ENCODE measurements around the gene CTNNA3.

- TF ChIP-seq, protein P1, sequence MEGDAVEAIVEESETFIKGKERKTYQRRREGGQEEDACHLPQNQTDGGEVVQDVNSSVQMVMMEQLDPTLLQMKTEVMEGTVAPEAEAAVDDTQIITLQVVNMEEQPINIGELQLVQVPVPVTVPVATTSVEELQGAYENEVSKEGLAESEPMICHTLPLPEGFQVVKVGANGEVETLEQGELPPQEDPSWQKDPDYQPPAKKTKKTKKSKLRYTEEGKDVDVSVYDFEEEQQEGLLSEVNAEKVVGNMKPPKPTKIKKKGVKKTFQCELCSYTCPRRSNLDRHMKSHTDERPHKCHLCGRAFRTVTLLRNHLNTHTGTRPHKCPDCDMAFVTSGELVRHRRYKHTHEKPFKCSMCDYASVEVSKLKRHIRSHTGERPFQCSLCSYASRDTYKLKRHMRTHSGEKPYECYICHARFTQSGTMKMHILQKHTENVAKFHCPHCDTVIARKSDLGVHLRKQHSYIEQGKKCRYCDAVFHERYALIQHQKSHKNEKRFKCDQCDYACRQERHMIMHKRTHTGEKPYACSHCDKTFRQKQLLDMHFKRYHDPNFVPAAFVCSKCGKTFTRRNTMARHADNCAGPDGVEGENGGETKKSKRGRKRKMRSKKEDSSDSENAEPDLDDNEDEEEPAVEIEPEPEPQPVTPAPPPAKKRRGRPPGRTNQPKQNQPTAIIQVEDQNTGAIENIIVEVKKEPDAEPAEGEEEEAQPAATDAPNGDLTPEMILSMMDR (IDR thresholded peaks at IDR 0.05; ENCODE audit: low read depth, low read length, missing input control) = no peak
- no peak for TF ChIP-seq EGR1 (IDR thresholded peaks at IDR 0.05; ENCODE audit: low read depth in 2 of 2)
- no peak for TF ChIP-seq MAX (IDR thresholded peaks at IDR 0.05)
- no peak for TF ChIP-seq SP1 (IDR thresholded peaks at IDR 0.05)
- TF ChIP-seq JUND (IDR thresholded peaks at IDR 0.05) = no peak
Observed at GRCh38 chr10:66398669-66399068, 1297.3 kb downstream of the CTNNA3 start.
